PC-3 (cell line): ENCODE results near the gene VCP. TPM values are rescaled to one million over a fixed set of nuclear protein-coding genes. Genes with fewer than 3 reads are reported as not detected.
A peak's percentile ranks its signal among the peaks of the same experiment; 100 is the strongest.

Experiments
- ATAC-seq: fragments of 200-7000 bp; cut with Tn5 transposase; 2 replicates; pipeline ENCODE4 v1.9.1; 2020; ENCODE audit warnings: mild to moderate bottlenecking, moderate library complexity
- BruUV-seq: library from RNA; stranded (reverse); fragments of 400-500 nt; replicated peaks from 2 replicates; lab custom pipeline; 2021; lab: Mats Ljungman, UMichigan
- CTCF ChIA-PET: fragments of 300-600 bp; sonication (Branson Sonifier 250); formaldehyde crosslinking; loops from one replicate; lab custom pipeline; 2022; ENCODE audit warnings: antibody characterized with exemption; lab: Charles Lee
- POLR2A ChIA-PET: fragments of 300-600 bp; sonication (Branson Sonifier 250); formaldehyde crosslinking; loops from one replicate; lab custom pipeline; 2022; ENCODE audit warnings: antibody characterized with exemption; ENCODE audit not compliant: unreplicated experiment; lab: Charles Lee
- DNase-seq: peaks from one replicate; pipeline ENCODE4 v3.0.0-alpha.2; 2015
- H2AFZ ChIP-seq: fragments of 300-600 bp; sonication (generic); 2 replicates; pipeline ENCODE4 v1.6.0; 2016; ENCODE audit warnings: antibody characterized with exemption, low read length
- H3F3A ChIP-seq: fragments of 300-600 bp; sonication (generic); one replicate; pipeline ENCODE4 v1.6.0; 2017; ENCODE audit warnings: antibody characterized with exemption, low read length, control low read depth, mild to moderate bottlenecking; ENCODE audit not compliant: unreplicated experiment
- H3K27ac ChIP-seq: fragments of 300-600 bp; sonication (generic); 2 replicates; pipeline ENCODE4 v1.5.1; 2016; ENCODE audit warnings: mild to moderate bottlenecking, low read length
- H3K27me3 ChIP-seq: fragments of 300-600 bp; sonication (generic); 2 replicates; pipeline ENCODE4 v1.6.1; 2016; ENCODE audit warnings: low read length, mixed read lengths
- H3K36me3 ChIP-seq: fragments of 300-600 bp; sonication (generic); 2 replicates; pipeline ENCODE4 v1.6.1; 2016; ENCODE audit warnings: low read depth, mixed run types, low read length, mixed read lengths
- H3K4me1 ChIP-seq: fragments of 300-600 bp; sonication (generic); 2 replicates; pipeline ENCODE4 v1.5.1; 2016; ENCODE audit warnings: low read length; ENCODE audit not compliant: insufficient read depth
- H3K4me2 ChIP-seq: fragments of 300-600 bp; sonication (generic); 2 replicates; pipeline ENCODE4 v1.6.0; 2016; ENCODE audit warnings: low read length
- H3K4me3 ChIP-seq: fragments of 300-600 bp; sonication (generic); 2 replicates; pipeline ENCODE4 v1.5.1; 2016; ENCODE audit warnings: mild to moderate bottlenecking, low read length, mixed read lengths
- H3K79me2 ChIP-seq: fragments of 300-600 bp; sonication (generic); 2 replicates; pipeline ENCODE4 v1.6.1; 2017; ENCODE audit warnings: low read length, mixed read lengths
- H3K9ac ChIP-seq: fragments of 300-600 bp; sonication (generic); 2 replicates; pipeline ENCODE4 v1.6.0; 2016; ENCODE audit warnings: mild to moderate bottlenecking, low read length
- H3K9me2 ChIP-seq: fragments of 300-600 bp; sonication (generic); replicated peaks from 2 replicates; pipeline ENCODE4 v1.6.1; 2016; ENCODE audit warnings: mixed run types, low read length, mixed read lengths
- H3K9me3 ChIP-seq: fragments of 300-600 bp; sonication (generic); 2 replicates; pipeline ENCODE4 v1.6.1; 2016; ENCODE audit warnings: low read length, mixed read lengths
- H4K20me1 ChIP-seq: fragments of 300-600 bp; sonication (generic); 2 replicates; pipeline ENCODE4 v1.6.1; 2016; ENCODE audit warnings: low read length, mixed read lengths
- EZH2 ChIP-seq: fragments of 300-600 bp; sonication (generic); IDR thresholded peaks from one replicate; pipeline ENCODE4 v1.6.1; 2017; ENCODE audit warnings: antibody characterized with exemption, mild to moderate bottlenecking, low read length; ENCODE audit not compliant: unreplicated experiment
- EZH2phosphoT487 ChIP-seq: fragments of 300-600 bp; sonication (generic); IDR thresholded peaks from 2 replicates; pipeline ENCODE4 v1.6.1; 2018; ENCODE audit warnings: mild to moderate bottlenecking, antibody characterized with exemption, low read length, borderline replicate concordance
- intact Hi-C: fragments of 100-400 bp; cut with micrococcal nuclease; formaldehyde crosslinking; loops from 2 replicates; pipeline ENCODE4 v1.9.0; 2023
- total RNA-seq: library from RNA; depleted of rRNA; stranded (reverse); fragments of >200 nt; gene quantifications from 2 replicates; pipeline ENCODE4 v1.2.3, GENCODE V29; 2014
- TF ChIP-seq, protein P1 (sequence below): fragments of 300-600 bp; sonication (generic); conservative IDR thresholded peaks from 2 replicates; pipeline ENCODE4 v1.5.1; 2017; ENCODE audit warnings: antibody characterized with exemption, low read depth, mild to moderate bottlenecking, low read length

Gene VCP
- total RNA-seq, 1 experiment from 2014 or later, result 343 TPM

DNA sequence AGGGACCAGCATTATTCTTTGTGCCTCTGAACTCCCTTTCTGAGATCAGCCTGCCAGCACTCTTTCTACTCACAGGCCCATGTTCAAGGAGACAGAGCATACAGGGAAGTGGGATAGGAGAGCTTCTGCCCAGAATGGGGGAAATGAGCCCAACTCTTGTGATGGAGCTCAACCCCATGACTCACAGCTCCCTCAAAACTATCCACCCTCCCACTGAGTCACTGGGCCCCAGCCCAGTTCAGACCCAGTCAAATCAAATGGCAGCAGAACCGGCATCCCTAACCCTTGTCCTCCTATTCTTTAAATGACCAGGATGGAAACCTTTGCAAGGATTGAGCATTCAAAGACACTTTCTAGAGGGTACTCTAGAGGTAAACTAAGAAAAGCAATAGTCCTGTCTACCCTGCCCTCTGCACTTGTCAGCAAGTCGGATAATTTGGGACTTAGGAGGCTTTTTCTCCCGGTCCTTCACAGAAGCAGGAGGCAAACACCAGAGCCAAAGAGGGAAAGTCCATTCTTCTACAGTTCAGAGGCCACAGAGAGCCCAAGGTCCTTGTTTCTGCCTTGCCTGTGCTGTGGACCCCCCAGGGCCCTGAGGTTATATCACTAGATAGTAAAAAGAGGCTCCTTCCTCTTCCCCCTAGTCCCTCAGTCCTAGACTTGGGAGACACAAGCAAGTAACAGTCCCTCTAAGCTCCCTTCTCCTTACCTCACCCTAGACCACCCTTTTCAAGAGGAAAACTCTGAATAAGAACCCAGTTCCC, 40.0 kb upstream of the VCP start:
- CTCF ChIA-PET, result interaction anchor here (0.6 kb wide), 2 partner anchors 9 to 456 kb away, joined by 3 to 5 read pairs; no protein-coding TSS in a partner anchor
- no TSS peak for BruUV-seq

GRCh38 chr9:35111001-35111933, 38.8 kb upstream of the VCP start:
- no peaks in the 10 kb centered on the region for H3K9me3 ChIP-seq
- peak; percentile 94 for DNase-seq
- ChIA-PET CTCF (interaction anchor here (0.6 kb wide), 1 partner anchor 8 kb away, joined by 5 read pairs; no protein-coding TSS in a partner anchor), POLR2A (interaction anchor here (0.6 kb wide), 2 partner anchors 50 to 52 kb away, joined by 4 to 7 read pairs; no protein-coding TSS in a partner anchor)
- BruUV-seq, result no TSS peak
- H3K36me3 ChIP-seq, result no peaks in the 10 kb centered on the region
- H3K27ac ChIP-seq, result peak overlapping the region; percentile 41
- no peaks in the 10 kb centered on the region for H4K20me1 ChIP-seq
- H3K9me2 ChIP-seq, result no peaks in the 10 kb centered on the region
- no peaks in the 10 kb centered on the region for H3K27me3 ChIP-seq
- H3K4me3 ChIP-seq, result peak overlapping the region; percentile 82
- H3K4me2 ChIP-seq, result peak overlapping the region; percentile 94
- peaks cover 44% of the 10 kb centered on the region for H3K4me1 ChIP-seq
- no peaks in the 10 kb centered on the region for H3F3A ChIP-seq
- peak overlapping the region; percentile 80 for H2AFZ ChIP-seq
- peak overlapping the region; percentile 63 for H3K9ac ChIP-seq
- ATAC-seq, result peak; percentile 62
- TF ChIP-seq EZH2phosphoT487 (no peak), EZH2 (no peak)
- TF ChIP-seq, protein P1, sequence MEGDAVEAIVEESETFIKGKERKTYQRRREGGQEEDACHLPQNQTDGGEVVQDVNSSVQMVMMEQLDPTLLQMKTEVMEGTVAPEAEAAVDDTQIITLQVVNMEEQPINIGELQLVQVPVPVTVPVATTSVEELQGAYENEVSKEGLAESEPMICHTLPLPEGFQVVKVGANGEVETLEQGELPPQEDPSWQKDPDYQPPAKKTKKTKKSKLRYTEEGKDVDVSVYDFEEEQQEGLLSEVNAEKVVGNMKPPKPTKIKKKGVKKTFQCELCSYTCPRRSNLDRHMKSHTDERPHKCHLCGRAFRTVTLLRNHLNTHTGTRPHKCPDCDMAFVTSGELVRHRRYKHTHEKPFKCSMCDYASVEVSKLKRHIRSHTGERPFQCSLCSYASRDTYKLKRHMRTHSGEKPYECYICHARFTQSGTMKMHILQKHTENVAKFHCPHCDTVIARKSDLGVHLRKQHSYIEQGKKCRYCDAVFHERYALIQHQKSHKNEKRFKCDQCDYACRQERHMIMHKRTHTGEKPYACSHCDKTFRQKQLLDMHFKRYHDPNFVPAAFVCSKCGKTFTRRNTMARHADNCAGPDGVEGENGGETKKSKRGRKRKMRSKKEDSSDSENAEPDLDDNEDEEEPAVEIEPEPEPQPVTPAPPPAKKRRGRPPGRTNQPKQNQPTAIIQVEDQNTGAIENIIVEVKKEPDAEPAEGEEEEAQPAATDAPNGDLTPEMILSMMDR, result no peak
- intact Hi-C loops, result no loop called here
- no peaks in the 10 kb centered on the region for H3K79me2 ChIP-seq

More for the DNA sequence above, 40.0 kb upstream of the VCP start:
- H3K27ac ChIP-seq, result peak overlapping the region; percentile 41
- no peak overlapping the region for H3K9ac ChIP-seq
- peak; percentile 48 for DNase-seq
- no peaks in the 10 kb centered on the region for H3K27me3 ChIP-seq
- H3K36me3 ChIP-seq, result no peaks in the 10 kb centered on the region; the same call in 1 of the 2 replicates
- intact Hi-C loops, result no loop called here
- peak overlapping the region; percentile 43; the same call in 1 of the 2 replicates for H3K4me3 ChIP-seq
- H3K9me2 ChIP-seq, result no peaks in the 10 kb centered on the region
- H3K4me2 ChIP-seq, result peak overlapping the region; percentile 73
- TF ChIP-seq, protein P1, result no peak
- TF ChIP-seq EZH2phosphoT487 (no peak), EZH2 (no peak)
- no peaks in the 10 kb centered on the region for H3F3A ChIP-seq
- POLR2A ChIA-PET, result no interaction called here
- no peaks in the 10 kb centered on the region for H3K9me3 ChIP-seq
- H3K4me1 ChIP-seq, result peaks cover 49% of the 10 kb centered on the region
- no peaks in the 10 kb centered on the region for H3K79me2 ChIP-seq
- ATAC-seq, result no peak
- H4K20me1 ChIP-seq, result no peaks in the 10 kb centered on the region
- no peak overlapping the region for H2AFZ ChIP-seq
